ENCODE data around the gene LMNTD2.
"Not testable (repeated sequence)": the region's sequence is repeated elsewhere in the genome, so short reads cannot be mapped to it uniquely, and the experiment has no call there.

The LMNTD2 gene

DNA sequence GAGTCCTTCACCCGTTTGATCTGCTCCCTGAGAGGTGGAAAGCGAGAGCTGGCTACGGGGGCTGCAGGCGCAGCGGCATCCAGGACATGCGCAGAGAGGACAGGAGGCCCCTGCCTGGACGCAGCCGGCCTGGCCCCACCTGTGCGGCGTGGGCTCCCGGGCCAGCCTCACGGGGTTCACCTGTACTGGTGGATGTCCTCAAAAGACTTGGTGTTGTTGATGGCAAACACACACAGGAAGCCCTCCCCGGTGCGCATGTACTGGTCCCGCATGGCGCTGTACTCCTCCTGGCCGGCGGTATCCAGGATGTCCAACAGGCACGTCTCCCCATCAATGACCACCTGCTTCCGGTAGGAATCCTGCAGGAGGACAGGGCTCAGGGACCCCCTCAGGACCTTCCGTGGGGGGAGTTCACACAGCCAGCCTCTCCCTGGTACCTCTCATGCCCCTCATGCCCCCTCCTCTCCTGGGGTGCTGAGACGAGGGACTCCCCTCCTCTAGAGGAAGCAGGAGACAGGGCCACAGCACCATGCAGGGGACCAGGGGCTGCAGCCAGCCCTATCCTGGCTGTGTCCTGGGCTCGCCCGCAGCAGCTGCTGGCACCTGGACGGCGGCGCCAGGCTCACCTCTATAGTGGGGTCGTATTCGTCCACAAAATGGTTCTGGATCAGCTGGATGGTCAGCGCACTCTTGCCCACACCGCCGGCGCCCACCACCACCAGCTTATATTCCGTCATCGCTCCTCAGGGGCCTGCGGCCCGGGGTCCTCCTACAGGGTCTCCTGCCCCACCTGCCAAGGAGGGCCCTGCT lies 26.7 kb downstream of the LMNTD2 start:
- no peak for DNase-seq (ENCODE audit: low read depth)

DNA sequence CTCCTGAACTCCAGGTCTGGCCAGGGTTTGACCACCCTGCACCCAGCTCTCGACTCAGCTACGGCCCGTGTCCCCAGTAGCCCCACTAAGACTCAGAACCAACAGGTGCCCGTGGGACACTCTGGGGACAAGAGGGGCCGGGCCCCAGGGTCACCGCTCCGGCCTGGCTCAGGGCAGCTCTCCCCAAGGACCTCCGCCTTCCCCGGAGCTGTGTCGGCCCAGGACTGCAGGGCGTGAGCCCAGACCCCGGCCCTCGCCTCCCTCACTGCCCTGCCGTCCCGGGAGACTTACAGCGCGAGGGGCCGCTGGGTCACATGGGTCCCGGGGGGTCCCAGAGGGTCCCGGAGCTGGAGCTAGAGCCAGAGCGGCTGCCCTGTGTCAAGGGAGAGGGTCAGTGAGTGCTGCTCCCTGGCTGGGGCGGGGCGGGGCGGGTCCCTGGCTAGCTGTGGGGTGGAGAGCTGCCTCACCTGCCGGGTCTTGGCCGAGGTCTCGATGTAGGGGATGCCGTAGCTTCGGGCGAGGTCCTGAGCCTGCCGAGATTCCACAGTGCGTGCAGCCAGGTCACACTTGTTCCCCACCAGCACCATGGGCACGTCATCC lies 27.5 kb downstream of the LMNTD2 start:
- no peak for DNase-seq (ENCODE audit: low read depth)

DNA sequence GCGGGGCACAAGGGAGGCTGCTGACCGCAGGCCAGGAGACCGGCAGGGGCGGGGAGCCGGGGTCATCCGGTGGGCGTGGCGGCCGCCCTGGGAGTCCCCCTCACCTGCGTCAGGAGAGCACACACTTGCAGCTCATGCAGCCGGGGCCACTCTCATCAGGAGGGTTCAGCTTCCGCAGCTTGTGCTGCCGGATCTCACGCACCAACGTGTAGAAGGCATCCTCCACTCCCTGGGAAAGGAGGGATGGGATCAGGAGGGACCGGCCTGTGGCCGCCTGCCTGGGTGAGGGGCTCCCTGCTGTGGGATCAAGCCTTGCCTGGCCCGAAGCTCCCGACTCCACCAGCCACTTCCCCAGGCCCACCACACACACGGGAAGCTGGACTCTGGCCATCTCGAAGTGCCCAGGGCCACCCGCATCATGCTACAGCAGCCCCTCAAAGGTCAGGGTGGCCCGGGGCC lies 28.0 kb downstream of the LMNTD2 start:
- DNase-seq (ENCODE audit: low read depth) = no peak

DNA sequence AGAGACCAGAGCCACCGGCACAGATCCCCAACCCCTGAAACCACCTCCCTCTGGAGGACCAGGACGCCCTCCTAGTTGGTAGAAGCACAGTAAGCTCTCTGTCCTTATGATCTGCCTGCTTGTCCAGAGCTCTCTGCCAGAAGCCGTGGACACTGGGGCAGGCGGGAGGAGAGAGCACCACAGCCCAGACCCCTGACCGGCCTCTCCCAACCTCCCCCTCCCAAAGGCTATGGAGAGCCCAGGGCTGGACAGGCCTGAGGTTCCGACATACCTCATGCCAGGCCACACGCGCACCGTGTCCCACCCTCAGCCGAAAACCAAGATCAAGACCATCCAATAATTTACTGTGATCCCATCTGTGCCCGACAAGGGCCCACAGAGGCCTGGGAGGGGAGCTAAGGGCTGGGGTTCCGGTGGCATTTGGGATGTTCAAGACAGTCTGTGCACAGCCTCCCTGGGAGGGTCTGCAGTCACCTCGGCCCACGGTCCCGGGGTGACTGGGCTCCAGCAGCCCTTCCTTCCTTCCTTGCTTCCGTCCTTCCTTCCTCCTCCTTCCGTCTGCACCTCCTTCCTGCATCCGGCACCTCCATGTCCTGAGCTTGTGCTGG lies 28.5 kb downstream of the LMNTD2 start:
- no peak for DNase-seq (ENCODE audit: low read depth)

DNA sequence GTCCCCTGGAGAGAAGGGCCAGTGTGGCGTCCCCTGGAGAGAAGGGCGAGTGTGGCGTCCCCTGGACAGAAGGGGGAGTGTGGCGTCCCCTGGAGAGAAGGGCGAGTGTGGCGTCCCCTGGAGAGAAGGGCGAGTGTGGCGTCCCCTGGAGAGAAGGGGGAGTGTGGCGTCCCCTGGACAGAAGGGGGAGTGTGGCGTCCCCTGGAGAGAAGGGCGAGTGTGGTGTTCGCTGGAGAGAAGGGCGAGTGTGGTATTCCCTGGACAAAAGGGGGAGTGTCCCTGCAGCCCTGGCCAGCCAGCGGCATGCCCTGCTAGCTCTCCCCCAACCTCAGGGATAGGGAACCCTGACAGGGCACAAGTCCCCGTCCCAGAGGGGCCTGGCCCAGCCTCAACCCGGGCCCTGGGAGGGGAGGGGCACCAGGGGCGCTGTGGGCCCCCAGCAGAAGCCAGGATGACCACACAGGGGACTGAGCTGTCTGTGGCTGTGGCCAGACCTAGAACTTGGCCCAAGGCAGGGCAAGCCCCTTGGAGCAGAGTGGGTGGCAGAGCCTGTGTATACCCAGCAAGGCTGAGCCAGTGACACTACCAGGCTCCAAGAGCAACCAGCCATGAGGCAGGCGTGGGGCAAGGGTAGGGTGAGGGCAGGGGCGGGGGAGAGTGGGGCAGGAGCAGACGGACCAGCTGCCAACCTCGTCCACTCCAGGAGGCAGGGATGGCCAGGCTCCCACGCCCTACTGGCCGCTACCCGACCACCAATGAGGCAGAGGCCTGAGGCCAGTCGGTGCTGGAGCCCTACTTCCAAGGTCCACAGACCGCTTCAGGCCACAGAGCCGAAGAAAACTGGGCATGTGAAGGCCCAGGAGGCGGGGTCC lies 29.3 kb downstream of the LMNTD2 start:
- DNase-seq (ENCODE audit: low read depth) = no peak

DNA sequence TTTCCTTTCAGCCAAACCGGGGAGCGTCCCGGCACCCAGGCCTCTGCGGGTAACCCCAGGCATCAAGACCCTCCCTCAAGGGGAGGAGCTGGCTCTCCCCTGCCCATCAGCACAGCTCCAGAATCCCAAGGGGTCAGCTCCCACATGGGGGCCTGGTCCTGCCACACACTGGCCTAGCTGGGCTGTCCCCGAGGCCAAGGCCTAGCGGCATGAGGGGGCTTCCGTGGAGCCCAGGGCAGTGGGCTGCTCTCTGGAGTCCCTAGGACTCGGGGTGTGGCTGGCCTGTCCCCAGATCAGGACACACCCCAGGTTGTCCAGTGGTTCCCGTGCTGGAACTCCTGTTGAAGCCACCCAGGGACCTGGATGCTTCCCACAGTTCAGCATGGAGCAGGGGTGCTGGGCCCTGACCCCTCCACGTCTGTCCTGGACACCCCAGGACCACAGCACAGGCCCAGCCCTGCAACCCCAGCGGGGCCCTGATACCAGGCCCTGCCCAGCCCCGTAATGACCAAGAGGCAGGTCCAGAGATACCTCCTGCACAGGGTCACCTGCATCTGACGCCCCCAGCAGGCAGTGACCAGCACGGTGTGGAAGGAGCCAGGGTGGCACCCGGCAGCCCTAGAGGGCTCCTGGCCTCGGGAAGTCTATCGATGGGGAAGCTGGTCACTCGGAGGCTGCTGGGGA lies 30.7 kb downstream of the LMNTD2 start:
- DNase-seq (ENCODE audit: low read depth) = no peak

DNA sequence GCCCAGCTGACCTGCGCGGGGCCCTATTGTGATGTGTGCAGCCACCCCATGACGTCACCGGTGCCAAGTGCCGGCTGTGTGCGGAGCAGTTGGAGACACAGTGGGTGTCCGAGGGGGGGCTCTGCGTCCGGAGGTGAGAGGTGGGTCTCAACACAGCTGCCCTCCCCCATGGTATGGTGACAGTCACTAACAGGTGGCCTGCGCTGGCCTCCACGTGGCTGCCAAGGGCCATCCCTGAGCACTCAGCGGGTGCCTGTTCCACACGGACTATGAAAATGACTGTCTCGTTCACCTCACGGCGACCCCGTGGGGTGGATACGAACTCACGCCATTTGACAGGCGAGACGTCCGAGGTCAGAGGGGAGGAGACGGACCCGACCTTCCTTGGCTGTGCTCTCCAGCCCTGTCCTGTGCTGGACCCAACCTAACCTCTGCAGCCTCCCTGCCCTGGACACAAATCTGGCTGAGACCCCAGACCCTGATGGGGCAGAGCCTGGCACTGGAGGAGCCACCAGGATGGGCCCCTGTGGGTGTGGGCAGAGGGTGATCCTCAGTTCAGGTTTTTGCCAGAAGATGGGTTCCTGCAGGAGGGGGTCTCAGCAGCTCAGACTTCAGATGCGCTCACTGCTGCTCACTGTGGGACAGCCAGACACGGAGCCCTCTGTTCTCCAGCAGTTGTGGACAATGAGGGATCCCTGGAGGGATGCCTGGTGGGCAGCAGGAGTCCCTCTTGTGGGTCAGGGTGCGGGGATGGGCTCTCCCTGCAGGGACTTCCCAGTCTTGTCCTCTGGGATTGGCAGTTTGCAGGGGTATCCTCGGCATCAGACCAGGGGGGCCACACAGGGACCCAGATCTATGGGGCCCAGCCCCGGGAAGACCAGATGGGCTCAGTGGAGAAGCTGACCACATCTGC lies 31.5 kb downstream of the LMNTD2 start:
- no peak for DNase-seq (ENCODE audit: low read depth)

DNA sequence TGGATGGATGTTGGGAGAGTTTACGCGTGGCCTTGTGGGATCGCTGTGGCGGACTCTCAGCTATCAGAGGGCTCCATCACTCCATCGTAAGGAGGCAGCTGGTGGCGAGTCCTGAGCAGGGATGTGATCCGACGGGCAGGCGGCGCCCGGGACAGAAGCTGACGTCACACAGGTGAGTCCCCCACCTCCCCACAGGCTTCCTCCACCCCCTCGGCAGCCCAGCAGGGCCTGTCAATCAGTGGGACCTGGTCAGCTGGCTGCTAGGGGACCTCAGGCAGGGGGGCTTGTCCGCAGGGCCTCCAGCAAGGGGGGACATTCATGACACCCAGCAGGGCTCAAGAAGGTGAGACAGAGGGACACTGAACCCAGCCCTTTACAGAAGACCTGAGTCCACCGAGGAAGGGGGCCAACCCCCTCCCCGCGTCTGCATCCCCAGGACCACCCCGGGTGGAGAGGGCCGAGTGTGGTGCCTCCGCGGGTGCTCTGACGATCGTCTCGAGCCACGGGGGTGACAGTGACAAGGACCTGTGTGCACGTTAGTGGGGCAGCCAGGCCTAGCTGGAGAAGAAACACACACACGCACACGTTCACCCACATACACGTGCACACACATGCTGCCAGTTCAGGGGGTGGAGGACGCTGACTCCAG lies 32.2 kb downstream of the LMNTD2 start:
- DNase-seq (ENCODE audit: low read depth) = no peak

DNA sequence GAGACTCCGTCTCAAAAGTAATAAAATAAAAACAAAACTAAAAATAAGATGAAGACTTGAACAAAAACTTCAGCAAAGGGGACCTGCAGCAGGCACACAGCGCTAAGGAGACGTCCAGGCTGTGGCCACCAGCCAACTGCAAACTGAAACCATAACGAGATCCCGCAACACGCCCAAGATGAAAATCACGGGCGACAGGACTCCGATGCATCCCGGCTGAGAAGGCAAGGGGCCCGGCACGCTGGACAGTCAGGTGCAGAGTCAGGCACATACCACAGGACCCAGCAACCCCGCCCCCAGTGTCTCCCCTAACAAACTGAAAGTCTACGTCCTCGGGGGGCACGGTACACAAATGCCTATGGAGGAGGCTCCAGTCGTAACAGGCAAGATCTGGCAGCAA lies 34.3 kb downstream of the LMNTD2 start:
- no peak for DNase-seq (ENCODE audit: low read depth)

DNA sequence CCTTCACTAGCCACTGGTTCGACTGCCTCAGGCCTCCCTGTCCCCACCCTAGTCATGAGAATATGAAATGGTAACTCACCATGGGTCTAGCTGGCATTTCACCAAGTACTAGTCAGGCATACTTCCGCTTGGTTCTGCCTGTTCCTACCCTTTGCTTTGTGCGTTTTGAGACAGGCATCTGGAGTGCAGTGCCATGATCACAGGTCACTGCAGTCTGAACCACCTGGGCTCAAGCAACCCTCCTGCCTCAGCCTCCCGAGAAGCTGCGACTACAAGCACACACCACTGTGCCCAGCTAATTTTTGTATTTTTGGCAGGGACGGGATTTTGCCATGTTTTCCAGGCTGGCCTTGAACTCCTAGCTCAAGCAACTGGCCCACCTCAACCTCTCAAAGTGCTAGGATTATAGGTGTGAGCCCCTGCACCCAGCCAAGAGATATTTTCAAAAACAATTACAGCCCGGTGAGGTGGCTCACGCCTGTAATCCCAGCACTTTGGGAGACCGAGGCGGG lies 39.3 kb downstream of the LMNTD2 start:
- DNase-seq (ENCODE audit: low read depth) = no peak

DNA sequence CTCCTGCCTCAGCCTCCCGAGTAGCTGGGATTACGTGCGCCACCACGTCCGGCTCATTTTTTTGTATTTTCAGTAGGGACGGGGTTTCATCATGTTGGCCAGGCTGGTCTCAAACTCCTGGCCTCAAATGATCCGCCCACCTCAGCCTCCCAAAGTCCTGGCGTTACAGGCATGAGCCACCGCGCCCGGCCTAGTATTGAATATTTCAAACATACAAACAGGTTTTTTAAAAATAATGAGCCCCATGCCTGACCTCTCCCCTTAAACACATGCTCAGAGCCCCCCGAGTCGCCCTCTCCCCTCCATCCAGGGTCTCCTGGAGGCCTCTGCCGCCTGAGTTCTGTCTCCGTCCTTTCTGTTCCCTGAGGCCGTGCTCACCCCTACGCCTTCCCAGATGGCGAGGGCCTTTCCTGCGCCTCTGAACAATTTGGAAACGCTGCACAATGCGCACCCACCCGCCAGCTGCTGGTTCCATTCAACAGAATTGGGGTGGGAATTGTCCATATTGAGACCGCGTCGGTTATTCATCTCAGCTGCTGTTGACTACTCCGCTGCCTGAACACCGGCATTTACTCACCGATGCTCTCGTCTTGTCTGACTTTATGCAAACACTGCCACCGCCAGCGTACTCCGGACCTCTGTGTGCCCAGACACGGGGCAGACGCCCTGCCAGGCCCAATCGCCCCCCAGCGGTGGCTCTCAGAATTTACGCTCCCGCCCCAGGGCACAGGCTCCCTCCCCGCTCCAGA lies 39.9 kb downstream of the LMNTD2 start:
- DNase-seq (ENCODE audit: low read depth) = no peak

DNA sequence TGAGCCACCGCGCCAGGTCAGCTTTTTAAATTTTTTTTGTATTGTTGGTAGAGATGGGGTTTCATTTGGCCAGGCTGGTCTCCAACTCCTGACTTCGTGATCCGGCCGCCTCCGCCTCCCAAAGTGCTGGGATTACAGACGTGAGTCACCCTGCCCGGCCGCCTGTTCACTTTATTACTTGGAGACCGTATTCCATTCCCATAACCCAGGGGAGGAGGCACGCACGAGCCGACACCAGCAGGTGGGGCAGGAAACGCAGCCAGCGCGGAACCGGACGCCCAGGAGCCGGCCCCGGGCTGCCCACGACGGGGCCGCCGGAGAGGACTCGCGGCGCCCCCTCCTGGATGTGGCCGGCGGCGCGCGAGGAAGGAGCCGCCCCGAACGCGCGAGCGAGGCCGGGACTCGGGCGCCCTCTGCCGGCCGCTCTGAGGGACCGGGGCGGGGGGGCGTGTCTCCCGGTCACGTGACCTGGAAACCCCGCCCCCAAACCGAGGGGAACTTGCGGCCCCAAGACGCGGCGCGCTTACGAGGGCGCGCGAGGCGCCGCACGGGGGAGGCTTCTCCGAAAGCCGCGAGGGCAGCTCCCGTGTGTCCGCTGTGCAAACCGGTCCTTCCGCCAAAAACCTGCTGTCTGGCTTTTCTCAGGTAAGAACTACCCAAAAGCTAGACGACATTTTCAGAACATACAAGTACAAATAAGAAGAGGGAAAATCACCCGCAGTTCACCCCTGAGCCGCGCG lies 41.9 kb downstream of the LMNTD2 start:
- peak; percentile 88 for DNase-seq (ENCODE audit: low read depth)

DNA sequence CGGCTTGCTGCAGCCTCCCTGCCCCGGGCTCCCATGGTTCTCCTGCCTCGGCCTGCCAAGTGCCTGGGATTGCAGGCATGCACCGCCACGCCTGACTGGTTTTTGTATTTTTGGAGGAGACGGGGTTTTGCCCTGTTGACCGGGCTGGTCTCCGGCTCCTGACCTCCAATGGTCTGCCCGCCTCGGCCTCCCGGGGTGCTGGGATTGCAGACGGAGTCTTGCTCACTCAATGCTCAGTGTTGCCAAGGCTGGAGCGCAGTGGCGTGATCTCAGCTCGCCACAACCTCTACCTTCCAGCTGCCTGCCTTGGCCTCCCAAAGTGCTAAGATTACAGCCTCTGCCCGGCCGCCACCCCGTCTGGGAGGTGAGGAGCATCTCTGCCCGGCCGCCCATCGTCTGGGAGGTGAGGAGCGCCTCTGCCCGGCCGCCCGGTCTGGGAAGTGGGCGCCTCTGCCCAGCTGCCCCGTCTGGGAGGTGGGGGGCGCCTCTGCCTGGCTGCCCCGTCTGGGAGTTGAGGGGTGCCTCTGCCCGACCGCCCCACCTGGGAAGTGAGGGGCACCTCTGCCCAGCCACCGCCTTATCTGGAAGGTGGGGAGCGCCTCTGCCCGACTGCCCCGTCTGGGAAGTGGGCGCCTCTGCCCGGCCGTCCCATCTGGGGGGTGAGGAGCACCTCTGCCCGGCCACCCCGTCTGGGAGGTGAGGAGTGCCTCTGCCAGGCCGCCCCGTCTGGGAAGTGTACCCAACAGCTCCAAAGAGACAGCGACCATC lies 43.4 kb downstream of the LMNTD2 start:
- not testable (repeated sequence) for DNase-seq (ENCODE audit: low read depth)

DNA sequence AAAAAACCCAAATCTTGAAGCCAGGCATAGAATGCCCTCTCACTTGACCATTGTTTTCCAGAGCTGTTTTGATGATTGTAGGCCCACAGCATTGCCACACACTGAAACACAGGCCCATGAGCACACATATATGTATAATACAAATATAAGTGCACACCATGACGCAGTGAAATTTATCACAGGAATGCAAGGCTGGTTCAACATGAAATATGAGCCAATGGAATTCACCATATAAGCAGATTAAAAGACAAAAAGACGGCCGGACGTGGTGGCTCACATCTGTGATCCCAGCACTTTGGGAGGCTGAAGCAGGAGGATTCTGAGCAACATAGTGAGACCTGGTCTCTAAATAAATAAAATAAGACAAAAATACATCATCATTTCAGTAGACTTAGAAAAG lies 44.1 kb downstream of the LMNTD2 start:
- no peak for DNase-seq (ENCODE audit: low read depth)

DNA sequence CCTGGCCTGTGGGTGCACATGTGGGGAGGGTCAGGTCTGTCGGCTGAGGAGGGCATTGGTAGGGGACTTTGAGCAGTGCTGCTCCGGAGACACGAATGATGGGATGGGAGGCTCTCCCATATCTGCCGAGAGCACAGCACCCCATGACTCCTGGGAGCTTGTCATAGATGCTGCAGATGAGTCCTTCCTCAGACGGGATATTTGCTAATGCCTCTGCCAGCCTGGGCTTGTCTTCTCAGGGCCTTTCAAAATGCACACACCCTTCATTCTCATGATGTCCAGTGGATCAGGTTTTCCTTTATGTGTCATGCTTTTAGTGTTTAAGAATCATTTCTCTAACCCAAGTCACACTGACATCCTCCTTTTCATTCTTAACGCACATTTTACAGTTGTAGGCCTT lies 45.4 kb downstream of the LMNTD2 start:
- DNase-seq (ENCODE audit: low read depth) = no peak

DNA sequence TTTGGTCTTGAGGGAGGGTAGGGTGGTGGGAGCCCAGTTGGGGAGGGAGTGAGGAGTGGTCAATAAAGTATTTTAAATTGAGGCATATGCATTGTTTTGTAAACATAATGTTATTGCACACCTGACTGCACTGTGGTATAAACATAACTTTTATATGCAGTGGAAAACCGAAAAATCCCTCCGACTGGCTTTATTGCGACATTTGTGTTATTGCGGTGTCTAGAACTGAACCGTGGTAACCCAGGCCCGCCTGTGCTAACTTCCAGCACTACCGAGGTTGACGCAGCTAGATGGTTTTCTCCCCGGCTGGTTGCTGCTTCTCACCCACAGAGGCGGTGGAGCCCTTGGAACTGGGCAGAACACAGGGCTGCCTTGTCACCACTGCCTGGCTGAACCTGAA lies 45.9 kb downstream of the LMNTD2 start:
- DNase-seq (ENCODE audit: low read depth) = no peak

DNA sequence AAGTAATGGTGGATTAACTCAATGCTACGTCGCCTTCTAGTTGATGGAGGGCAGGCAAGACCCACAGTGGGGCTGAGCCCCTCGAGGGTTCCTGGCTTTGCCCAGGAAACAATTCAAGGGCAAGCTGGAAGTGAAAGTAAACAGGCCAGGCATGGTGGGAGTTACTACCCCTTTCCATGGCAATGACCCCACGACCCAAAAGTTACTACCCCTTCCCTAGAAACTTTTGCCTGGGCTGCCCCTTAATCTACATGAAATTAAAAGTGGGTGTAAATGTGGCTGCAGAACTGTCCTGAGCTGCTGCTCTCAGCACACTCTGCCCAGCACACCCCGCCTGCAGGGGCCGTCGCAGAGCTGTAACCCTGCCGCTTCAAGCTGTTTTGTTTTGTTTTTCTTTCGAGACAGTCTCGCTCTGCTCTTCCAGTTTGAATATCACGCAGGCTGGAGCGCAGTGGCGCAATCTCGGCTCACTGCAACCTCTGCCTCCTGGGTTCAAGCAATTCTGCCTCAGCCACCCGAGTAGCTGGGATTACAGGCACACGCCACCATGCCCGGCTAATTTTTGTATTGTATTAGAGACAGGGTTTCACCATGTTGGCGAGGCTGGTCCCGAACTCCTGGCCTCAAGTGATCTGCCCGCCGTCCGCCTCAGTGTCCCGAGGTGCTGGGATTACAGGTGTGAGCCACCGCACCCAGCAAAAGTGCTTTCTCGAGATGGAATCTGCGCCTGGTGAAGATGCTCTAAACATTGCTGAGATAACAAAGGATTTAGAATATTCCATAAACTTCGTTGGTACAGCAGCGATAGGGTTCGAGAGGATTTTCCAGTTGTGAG lies 47.6 kb downstream of the LMNTD2 start:
- no peak for DNase-seq (ENCODE audit: low read depth)

Measured in HS-5 (cell line).